Measurements from ENCODE around the gene NUMA1.

The NUMA1 gene

GRCh38 chr11:71994786-71995185 lies 85.6 kb downstream of the NUMA1 start:
- no peak for TF ChIP-seq CTCF (IDR thresholded peaks at IDR 0.05)
- H2AFZ ChIP-seq = no peak overlapping the region
- H3K9ac ChIP-seq = no peak overlapping the region
- H3K27ac ChIP-seq = no peak overlapping the region
- H3K9me3 ChIP-seq (ENCODE audit: control insufficient read depth, low read length) = no peaks in the 10 kb centered on the region
- no peaks in the 10 kb centered on the region for H3K4me1 ChIP-seq
- H3K27me3 ChIP-seq (ENCODE audit: control insufficient read depth, insufficient read depth, low read length) = no peaks in the 10 kb centered on the region
- no peak overlapping the region for H3K4me3 ChIP-seq (ENCODE audit: low read depth, low read length)
- H3K4me2 ChIP-seq (ENCODE audit: low read length) = no peak overlapping the region
- no peaks in the 10 kb centered on the region for H3K36me3 ChIP-seq (ENCODE audit: control insufficient read depth, insufficient read depth, low read length)
- no peaks in the 10 kb centered on the region for H3K79me2 ChIP-seq

GRCh38 chr11:71992136-71992730 lies 88.1 kb downstream of the NUMA1 start:
- H3K9ac ChIP-seq = no peak overlapping the region
- H2AFZ ChIP-seq = no peak overlapping the region
- no peak for TF ChIP-seq CTCF (IDR thresholded peaks at IDR 0.05)
- no peaks in the 10 kb centered on the region for H3K27me3 ChIP-seq (ENCODE audit: control insufficient read depth, insufficient read depth, low read length)
- H3K4me1 ChIP-seq = no peaks in the 10 kb centered on the region
- no peak overlapping the region for H3K4me2 ChIP-seq (ENCODE audit: low read length)
- H3K27ac ChIP-seq = no peak overlapping the region
- no peak overlapping the region for H3K4me3 ChIP-seq (ENCODE audit: low read depth, low read length)
- no peaks in the 10 kb centered on the region for H3K79me2 ChIP-seq
- H3K9me3 ChIP-seq (ENCODE audit: control insufficient read depth, low read length) = no peaks in the 10 kb centered on the region
- H3K36me3 ChIP-seq (ENCODE audit: control insufficient read depth, insufficient read depth, low read length) = no peaks in the 10 kb centered on the region

GRCh38 chr11:71991494-71991893 lies 88.8 kb downstream of the NUMA1 start:
- no peaks in the 10 kb centered on the region for H3K9me3 ChIP-seq (ENCODE audit: control insufficient read depth, low read length)
- TF ChIP-seq CTCF (IDR thresholded peaks at IDR 0.05) = no peak
- no peaks in the 10 kb centered on the region for H3K79me2 ChIP-seq
- no peak overlapping the region for H3K27ac ChIP-seq
- no peaks in the 10 kb centered on the region for H3K4me1 ChIP-seq
- no peak overlapping the region for H3K4me2 ChIP-seq (ENCODE audit: low read length)
- H3K4me3 ChIP-seq (ENCODE audit: low read depth, low read length) = no peak overlapping the region
- H2AFZ ChIP-seq = no peak overlapping the region
- H3K27me3 ChIP-seq (ENCODE audit: control insufficient read depth, insufficient read depth, low read length) = no peaks in the 10 kb centered on the region
- no peak overlapping the region for H3K9ac ChIP-seq
- H3K36me3 ChIP-seq (ENCODE audit: control insufficient read depth, insufficient read depth, low read length) = no peaks in the 10 kb centered on the region

GRCh38 chr11:71990701-71991100 lies 89.6 kb downstream of the NUMA1 start:
- Histone ChIP-seq H3K9me3 (ENCODE audit: control insufficient read depth, low read length) (no peaks in the 10 kb centered on the region), H3K9ac (no peak overlapping the region), H3K79me2 (no peaks in the 10 kb centered on the region), H3K4me2 (ENCODE audit: low read length) (no peak overlapping the region), H3K36me3 (ENCODE audit: control insufficient read depth, insufficient read depth, low read length) (no peaks in the 10 kb centered on the region), H3K4me1 (no peaks in the 10 kb centered on the region), H3K27ac (no peak overlapping the region), H3K27me3 (ENCODE audit: control insufficient read depth, insufficient read depth, low read length) (no peaks in the 10 kb centered on the region), H2AFZ (no peak overlapping the region), H3K4me3 (ENCODE audit: low read depth, low read length) (no peak overlapping the region)
- no peak for TF ChIP-seq CTCF (IDR thresholded peaks at IDR 0.05)

- Histone ChIP-seq H3K27me3 (ENCODE audit: control insufficient read depth, insufficient read depth, low read length) (no peaks in the 10 kb centered on the region), H3K4me2 (ENCODE audit: low read length) (no peak overlapping the region), H3K9me3 (ENCODE audit: control insufficient read depth, low read length) (no peaks in the 10 kb centered on the region), H3K27ac (no peak overlapping the region), H2AFZ (no peak overlapping the region), H3K4me1 (no peaks in the 10 kb centered on the region), H3K4me3 (ENCODE audit: low read depth, low read length) (no peak overlapping the region), H3K79me2 (peaks cover 2% of the 10 kb centered on the region), H3K9ac (no peak overlapping the region), H3K36me3 (ENCODE audit: control insufficient read depth, insufficient read depth, low read length) (no peaks in the 10 kb centered on the region)
- no peak for TF ChIP-seq CTCF (IDR thresholded peaks at IDR 0.05)
Observed at GRCh38 chr11:71988050-71988449, 92.3 kb downstream of the NUMA1 start.

Measured in parathyroid adenoma (tissue), 2 donors.